GM12878 (cell line): ENCODE measurements around the gene GJB4.
"Not testable (repeated sequence)": the region's sequence is repeated elsewhere in the genome, so short reads cannot be mapped to it uniquely, and the experiment has no call there.

Source experiments
- ASH2L ChIP-seq: fragments of 300-600, 200-600 bp; sonication (generic); IDR thresholded peaks from 2 replicates; pipeline ENCODE4 v1.6.1; 2017; ENCODE audit warnings: low read depth, mild to moderate bottlenecking, borderline replicate concordance
- EP300 ChIP-seq, 2 experiments: fragments of 150-350 bp in 1 of 2; IDR thresholded peaks; 2 replicates each; pipeline ENCODE4 v1.6.1; 2011 to 2012; ENCODE audit warnings: low read depth in 2 of 2, low read length in 2 of 2, borderline replicate concordance in 1 of 2, improper control_type of control experiment in 1 of 2, inconsistent platforms in 1 of 2; ENCODE audit not compliant: control insufficient read depth in 1 of 2
- SRF ChIP-seq, 2 experiments: IDR thresholded peaks; 2 replicates each; pipeline ENCODE4 v1.6.1; 2011; ENCODE audit warnings: low read depth in 2 of 2, low read length in 2 of 2, mild to moderate bottlenecking in 1 of 2, moderate library complexity in 1 of 2
- TF ChIP-seq, protein P1 (sequence below), 3 experiments: IDR thresholded peaks in 2 of 3; conservative IDR thresholded peaks in 1 of 3; 2 replicates each; pipeline ENCODE4 v1.5.1; 2011; ENCODE audit warnings: low read depth in 3 of 3, low read length in 3 of 3, mild to moderate bottlenecking in 3 of 3, control low read depth in 2 of 3, moderate library complexity in 2 of 3, inconsistent platforms in 1 of 3, mixed read lengths in 1 of 3; ENCODE audit not compliant: control insufficient read depth in 2 of 3, insufficient read depth in 1 of 3; ENCODE audit errors: extremely low read depth in 1 of 3

- not testable (repeated sequence) for TF ChIP-seq ASH2L; SRF (IDR thresholded peaks at IDR 0.05; ENCODE audit: low read depth in 2 of 2, low read length in 2 of 2); EP300 (IDR thresholded peaks at IDR 0.05; ENCODE audit: borderline replicate concordance in 1 of 2, control insufficient read depth in 1 of 2, low read depth in 2 of 2, low read length in 2 of 2)
- TF ChIP-seq, protein P1, sequence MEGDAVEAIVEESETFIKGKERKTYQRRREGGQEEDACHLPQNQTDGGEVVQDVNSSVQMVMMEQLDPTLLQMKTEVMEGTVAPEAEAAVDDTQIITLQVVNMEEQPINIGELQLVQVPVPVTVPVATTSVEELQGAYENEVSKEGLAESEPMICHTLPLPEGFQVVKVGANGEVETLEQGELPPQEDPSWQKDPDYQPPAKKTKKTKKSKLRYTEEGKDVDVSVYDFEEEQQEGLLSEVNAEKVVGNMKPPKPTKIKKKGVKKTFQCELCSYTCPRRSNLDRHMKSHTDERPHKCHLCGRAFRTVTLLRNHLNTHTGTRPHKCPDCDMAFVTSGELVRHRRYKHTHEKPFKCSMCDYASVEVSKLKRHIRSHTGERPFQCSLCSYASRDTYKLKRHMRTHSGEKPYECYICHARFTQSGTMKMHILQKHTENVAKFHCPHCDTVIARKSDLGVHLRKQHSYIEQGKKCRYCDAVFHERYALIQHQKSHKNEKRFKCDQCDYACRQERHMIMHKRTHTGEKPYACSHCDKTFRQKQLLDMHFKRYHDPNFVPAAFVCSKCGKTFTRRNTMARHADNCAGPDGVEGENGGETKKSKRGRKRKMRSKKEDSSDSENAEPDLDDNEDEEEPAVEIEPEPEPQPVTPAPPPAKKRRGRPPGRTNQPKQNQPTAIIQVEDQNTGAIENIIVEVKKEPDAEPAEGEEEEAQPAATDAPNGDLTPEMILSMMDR (IDR thresholded peaks at IDR 0.05 in 2 of 3, conservative IDR thresholded peaks at IDR 0.05 in 1 of 3; ENCODE audit: control insufficient read depth in 2 of 3, extremely low read depth in 1 of 3, insufficient read depth in 1 of 3, low read depth in 3 of 3, low read length in 3 of 3) = not testable (repeated sequence)
Observed at GRCh38 chr1:34773114-34773513, 13.6 kb downstream of the GJB4 start.
